ENCODE results near the gene ZCCHC14.

GRCh38 chr16:87538594-87538993 is 45.8 kb upstream of the ZCCHC14 start:
- TF ChIP-seq, protein P1, sequence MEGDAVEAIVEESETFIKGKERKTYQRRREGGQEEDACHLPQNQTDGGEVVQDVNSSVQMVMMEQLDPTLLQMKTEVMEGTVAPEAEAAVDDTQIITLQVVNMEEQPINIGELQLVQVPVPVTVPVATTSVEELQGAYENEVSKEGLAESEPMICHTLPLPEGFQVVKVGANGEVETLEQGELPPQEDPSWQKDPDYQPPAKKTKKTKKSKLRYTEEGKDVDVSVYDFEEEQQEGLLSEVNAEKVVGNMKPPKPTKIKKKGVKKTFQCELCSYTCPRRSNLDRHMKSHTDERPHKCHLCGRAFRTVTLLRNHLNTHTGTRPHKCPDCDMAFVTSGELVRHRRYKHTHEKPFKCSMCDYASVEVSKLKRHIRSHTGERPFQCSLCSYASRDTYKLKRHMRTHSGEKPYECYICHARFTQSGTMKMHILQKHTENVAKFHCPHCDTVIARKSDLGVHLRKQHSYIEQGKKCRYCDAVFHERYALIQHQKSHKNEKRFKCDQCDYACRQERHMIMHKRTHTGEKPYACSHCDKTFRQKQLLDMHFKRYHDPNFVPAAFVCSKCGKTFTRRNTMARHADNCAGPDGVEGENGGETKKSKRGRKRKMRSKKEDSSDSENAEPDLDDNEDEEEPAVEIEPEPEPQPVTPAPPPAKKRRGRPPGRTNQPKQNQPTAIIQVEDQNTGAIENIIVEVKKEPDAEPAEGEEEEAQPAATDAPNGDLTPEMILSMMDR (IDR thresholded peaks at IDR 0.05 in 2 of 3, conservative IDR thresholded peaks at IDR 0.05 in 1 of 3; ENCODE audit: borderline replicate concordance in 1 of 3, insufficient read depth in 1 of 3, low read depth in 2 of 3, low read length in 2 of 3), result no peak
- no peak for TF ChIP-seq SP1 (IDR thresholded peaks at IDR 0.05; ENCODE audit: low read depth)
- TF ChIP-seq EZH2phosphoT487 (IDR thresholded peaks at IDR 0.05; ENCODE audit: borderline replicate concordance), result no peak
- TF ChIP-seq, protein P2, sequence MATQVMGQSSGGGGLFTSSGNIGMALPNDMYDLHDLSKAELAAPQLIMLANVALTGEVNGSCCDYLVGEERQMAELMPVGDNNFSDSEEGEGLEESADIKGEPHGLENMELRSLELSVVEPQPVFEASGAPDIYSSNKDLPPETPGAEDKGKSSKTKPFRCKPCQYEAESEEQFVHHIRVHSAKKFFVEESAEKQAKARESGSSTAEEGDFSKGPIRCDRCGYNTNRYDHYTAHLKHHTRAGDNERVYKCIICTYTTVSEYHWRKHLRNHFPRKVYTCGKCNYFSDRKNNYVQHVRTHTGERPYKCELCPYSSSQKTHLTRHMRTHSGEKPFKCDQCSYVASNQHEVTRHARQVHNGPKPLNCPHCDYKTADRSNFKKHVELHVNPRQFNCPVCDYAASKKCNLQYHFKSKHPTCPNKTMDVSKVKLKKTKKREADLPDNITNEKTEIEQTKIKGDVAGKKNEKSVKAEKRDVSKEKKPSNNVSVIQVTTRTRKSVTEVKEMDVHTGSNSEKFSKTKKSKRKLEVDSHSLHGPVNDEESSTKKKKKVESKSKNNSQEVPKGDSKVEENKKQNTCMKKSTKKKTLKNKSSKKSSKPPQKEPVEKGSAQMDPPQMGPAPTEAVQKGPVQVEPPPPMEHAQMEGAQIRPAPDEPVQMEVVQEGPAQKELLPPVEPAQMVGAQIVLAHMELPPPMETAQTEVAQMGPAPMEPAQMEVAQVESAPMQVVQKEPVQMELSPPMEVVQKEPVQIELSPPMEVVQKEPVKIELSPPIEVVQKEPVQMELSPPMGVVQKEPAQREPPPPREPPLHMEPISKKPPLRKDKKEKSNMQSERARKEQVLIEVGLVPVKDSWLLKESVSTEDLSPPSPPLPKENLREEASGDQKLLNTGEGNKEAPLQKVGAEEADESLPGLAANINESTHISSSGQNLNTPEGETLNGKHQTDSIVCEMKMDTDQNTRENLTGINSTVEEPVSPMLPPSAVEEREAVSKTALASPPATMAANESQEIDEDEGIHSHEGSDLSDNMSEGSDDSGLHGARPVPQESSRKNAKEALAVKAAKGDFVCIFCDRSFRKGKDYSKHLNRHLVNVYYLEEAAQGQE (IDR thresholded peaks at IDR 0.05; ENCODE audit: low read depth), result no peak
- no peak for TF ChIP-seq POLR2AphosphoS5 (IDR thresholded peaks at IDR 0.05; ENCODE audit: low read depth, low read length)
- TF ChIP-seq YY1 (IDR thresholded peaks at IDR 0.05; ENCODE audit: extremely low read depth, insufficient replicate concordance, low read depth, low read length), result no peak

Measured in HCT116 (cell line).